HG03342 (cell line): ENCODE data around the gene EMP1.

Experiments
- ATAC-seq: cut with Tn5 transposase; IDR thresholded peaks from one replicate; pipeline ENCODE4 v1.9.1; 2021; ENCODE audit warnings: mild to moderate bottlenecking, moderate library complexity; ENCODE audit not compliant: unreplicated experiment

The EMP1 gene

GRCh38 chr12:13218641-13219040, 22.1 kb downstream of the EMP1 start:
- ATAC-seq = no peak

GRCh38 chr12:13219320-13219719, 22.8 kb downstream of the EMP1 start:
- ATAC-seq = no peak

GRCh38 chr12:13220838-13221237, 24.3 kb downstream of the EMP1 start:
- ATAC-seq = no peak

- ATAC-seq = no peak
These were observed 25.6 kb downstream of the EMP1 start for GRCh38 chr12:13222076-13222475.

GRCh38 chr12:13223179-13223804, 26.8 kb downstream of the EMP1 start:
- ATAC-seq = no peak

GRCh38 chr12:13223941-13224340, 27.4 kb downstream of the EMP1 start:
- no peak for ATAC-seq

GRCh38 chr12:13227191-13227590, 30.7 kb downstream of the EMP1 start:
- no peak for ATAC-seq

- no peak for ATAC-seq
These were observed 32.1 kb downstream of the EMP1 start for GRCh38 chr12:13228579-13228978.

- ATAC-seq = no peak
These were observed 33.0 kb downstream of the EMP1 start for GRCh38 chr12:13229504-13229903.

GRCh38 chr12:13230500-13230899, 34.0 kb downstream of the EMP1 start:
- no peak for ATAC-seq

GRCh38 chr12:13233830-13234641, 37.5 kb downstream of the EMP1 start:
- ATAC-seq = no peak

- no peak for ATAC-seq
These were observed 41.7 kb downstream of the EMP1 start for GRCh38 chr12:13238204-13238603.

- no peak for ATAC-seq
These were observed 45.4 kb downstream of the EMP1 start for GRCh38 chr12:13241833-13242488.

- ATAC-seq = no peak
These were observed 46.4 kb downstream of the EMP1 start for GRCh38 chr12:13242936-13243335.

GRCh38 chr12:13243516-13244070, 47.1 kb downstream of the EMP1 start:
- ATAC-seq = no peak

GRCh38 chr12:13247596-13247995, 51.1 kb downstream of the EMP1 start:
- ATAC-seq = no peak

GRCh38 chr12:13248964-13249363, 52.4 kb downstream of the EMP1 start:
- ATAC-seq = no peak

GRCh38 chr12:13250416-13250815, 53.9 kb downstream of the EMP1 start:
- ATAC-seq = no peak

GRCh38 chr12:13251521-13251920, 55.0 kb downstream of the EMP1 start:
- no peak for ATAC-seq

GRCh38 chr12:13252024-13252423, 55.5 kb downstream of the EMP1 start:
- ATAC-seq = no peak

GRCh38 chr12:13252616-13253015, 56.1 kb downstream of the EMP1 start:
- no peak for ATAC-seq
